Measurements from ENCODE around the gene POTEG.
"Not testable (repeated sequence)": the region's sequence is repeated elsewhere in the genome, so short reads cannot be mapped to it uniquely, and the experiment has no call there.

DNA sequence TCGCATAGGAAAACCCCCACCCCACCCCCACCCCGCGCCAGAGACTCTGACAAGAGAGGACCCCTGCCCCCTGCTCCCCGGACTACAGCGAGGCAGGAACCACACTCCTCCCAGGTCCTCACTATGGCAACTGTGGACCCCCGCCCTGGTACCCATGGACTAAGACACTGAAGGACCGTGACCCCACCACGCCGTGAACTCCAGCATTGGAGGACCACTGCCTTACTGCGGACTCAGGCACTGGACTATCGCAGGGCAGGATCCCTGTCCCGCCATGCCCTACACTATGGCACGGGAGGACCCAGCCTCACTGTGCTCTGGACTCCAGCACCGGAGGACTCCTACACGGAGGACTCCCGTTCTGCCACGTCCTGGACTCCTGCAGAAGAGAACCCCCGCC, 71.8 kb downstream of the POTEG start:
- not testable (repeated sequence) for TF ChIP-seq POLR2A (IDR thresholded peaks at IDR 0.05)
- TF ChIP-seq, protein P1, sequence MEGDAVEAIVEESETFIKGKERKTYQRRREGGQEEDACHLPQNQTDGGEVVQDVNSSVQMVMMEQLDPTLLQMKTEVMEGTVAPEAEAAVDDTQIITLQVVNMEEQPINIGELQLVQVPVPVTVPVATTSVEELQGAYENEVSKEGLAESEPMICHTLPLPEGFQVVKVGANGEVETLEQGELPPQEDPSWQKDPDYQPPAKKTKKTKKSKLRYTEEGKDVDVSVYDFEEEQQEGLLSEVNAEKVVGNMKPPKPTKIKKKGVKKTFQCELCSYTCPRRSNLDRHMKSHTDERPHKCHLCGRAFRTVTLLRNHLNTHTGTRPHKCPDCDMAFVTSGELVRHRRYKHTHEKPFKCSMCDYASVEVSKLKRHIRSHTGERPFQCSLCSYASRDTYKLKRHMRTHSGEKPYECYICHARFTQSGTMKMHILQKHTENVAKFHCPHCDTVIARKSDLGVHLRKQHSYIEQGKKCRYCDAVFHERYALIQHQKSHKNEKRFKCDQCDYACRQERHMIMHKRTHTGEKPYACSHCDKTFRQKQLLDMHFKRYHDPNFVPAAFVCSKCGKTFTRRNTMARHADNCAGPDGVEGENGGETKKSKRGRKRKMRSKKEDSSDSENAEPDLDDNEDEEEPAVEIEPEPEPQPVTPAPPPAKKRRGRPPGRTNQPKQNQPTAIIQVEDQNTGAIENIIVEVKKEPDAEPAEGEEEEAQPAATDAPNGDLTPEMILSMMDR (IDR thresholded peaks at IDR 0.05 in 4 of 5, conservative IDR thresholded peaks at IDR 0.05 in 1 of 5), result not testable (repeated sequence)

All from gastrocnemius medialis (tissue), 4 donors.